ENCODE results near the gene SHC2. TPM values are rescaled to one million over a fixed set of nuclear protein-coding genes. Genes with fewer than 3 reads are reported as not detected.
A peak's percentile ranks its signal among the peaks of the same experiment; 100 is the strongest.

The SHC2 gene
- total RNA-seq, 3 donors from 2014 or later, result 8.3 to 40.6 (median 21.8) TPM

GRCh38 chr19:506404-507285 is 45.8 kb upstream of the SHC2 start:
- Histone ChIP-seq H3K36me3 (no peaks in the 10 kb centered on the region), H3K27ac (peak overlapping the region; percentile 91 to 95), H3K4me1 (peaks cover 5 to 6% of the 10 kb centered on the region in 2 donors), H3K4me3 (peak overlapping the region; percentile 91 to 100 (median 96)), H3K9me3 (no peaks in the 10 kb centered on the region), H3K27me3 (no peaks in the 10 kb centered on the region)
- TF ChIP-seq POLR2AphosphoS5 (IDR thresholded peaks at IDR 0.05) (no peak), CTCF (IDR thresholded peaks at IDR 0.05) (peak; percentile 97 to 99 (median 97))
- peak; percentile 84 to 100 for DNase-seq (ENCODE audit: low spot score in 2 of 2)
- intact Hi-C loops (cut with DNase I; ENCODE audit: low total_unique reads), result no loop called here

GRCh38 chr19:504616-505015 is 43.8 kb upstream of the SHC2 start:
- intact Hi-C loops (cut with DNase I; ENCODE audit: low total_unique reads), result no loop called here
- H3K36me3 ChIP-seq, result no peaks in the 10 kb centered on the region
- TF ChIP-seq POLR2A (IDR thresholded peaks at IDR 0.05) (no peak), POLR2AphosphoS5 (IDR thresholded peaks at IDR 0.05) (no peak)
- peaks cover 0 to 5% of the 10 kb centered on the region in 2 donors for H3K27me3 ChIP-seq
- no peak for DNase-seq (ENCODE audit: low spot score in 2 of 2)
- H3K27ac ChIP-seq, result no peak overlapping the region
- H3K4me1 ChIP-seq, result peaks cover 0 to 6% of the 10 kb centered on the region in 2 donors
- H3K9me3 ChIP-seq, result no peaks in the 10 kb centered on the region
- H3K4me3 ChIP-seq, result no peak overlapping the region

- H3K36me3 ChIP-seq, result no peaks in the 10 kb centered on the region
- DNase-seq (ENCODE audit: low spot score in 2 of 2), result no peak
- intact Hi-C loops (cut with DNase I; ENCODE audit: low total_unique reads), result no loop called here
- TF ChIP-seq POLR2A (IDR thresholded peaks at IDR 0.05), result no peak
- TF ChIP-seq POLR2AphosphoS5 (IDR thresholded peaks at IDR 0.05), result no peak
- no peak for TF ChIP-seq CTCF (IDR thresholded peaks at IDR 0.05)
- H3K27me3 ChIP-seq, result peaks cover 7 to 30% of the 10 kb centered on the region in 2 donors
- H3K9me3 ChIP-seq, result no peaks in the 10 kb centered on the region
- H3K4me1 ChIP-seq, result peaks cover 0 to 7% of the 10 kb centered on the region in 2 donors
- no peak overlapping the region for H3K27ac ChIP-seq
- H3K4me3 ChIP-seq, result no peak overlapping the region
Measured at GRCh38 chr19:501646-502045, 40.8 kb upstream of the SHC2 start.

DNA sequence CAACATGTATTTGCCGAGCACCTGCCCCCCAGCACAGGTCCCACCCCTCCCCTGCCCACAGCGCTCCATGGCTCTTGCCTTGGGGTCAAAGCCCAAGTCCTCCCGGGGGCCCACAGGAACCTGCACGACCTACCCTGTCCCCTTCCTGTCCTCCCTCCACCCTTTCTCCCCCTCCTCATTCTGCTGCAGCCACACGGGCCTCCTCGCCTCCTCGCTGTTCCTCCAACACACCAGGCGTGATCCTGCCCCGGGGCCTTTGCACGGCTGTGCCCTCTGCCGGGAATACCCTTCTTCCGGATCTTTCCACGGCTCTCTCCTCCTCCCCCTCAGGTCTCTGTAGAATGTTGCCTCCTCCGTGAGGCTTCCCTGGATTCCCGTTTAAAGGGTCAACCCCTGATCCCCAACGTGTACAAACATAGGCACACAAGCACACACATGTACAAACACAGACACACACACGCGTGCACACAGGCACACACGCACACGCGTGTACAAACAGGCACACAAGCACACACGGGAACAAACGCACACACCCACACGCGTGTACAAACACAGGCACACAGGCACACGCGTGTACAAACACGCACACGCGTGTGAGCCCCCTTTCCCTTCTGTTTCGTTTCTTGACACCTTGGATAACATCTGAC is 38.3 kb upstream of the SHC2 start:
- Histone ChIP-seq H3K4me3 (no peak overlapping the region), H3K36me3 (no peaks in the 10 kb centered on the region), H3K9me3 (no peaks in the 10 kb centered on the region), H3K4me1 (peaks cover 0 to 3% of the 10 kb centered on the region in 2 donors), H3K27me3 (peaks cover 12 to 35% of the 10 kb centered on the region in 2 donors), H3K27ac (no peak overlapping the region)
- DNase-seq (ENCODE audit: low spot score in 2 of 2), result no peak
- TF ChIP-seq POLR2AphosphoS5 (IDR thresholded peaks at IDR 0.05) (no peak), POLR2A (IDR thresholded peaks at IDR 0.05) (no peak), CTCF (IDR thresholded peaks at IDR 0.05) (no peak)
- intact Hi-C loops (cut with DNase I; ENCODE audit: low total_unique reads), result no loop called here

- Histone ChIP-seq H3K27ac (no peak overlapping the region), H3K27me3 (peaks cover 12 to 35% of the 10 kb centered on the region in 2 donors)
- intact Hi-C loops (cut with DNase I; ENCODE audit: low total_unique reads), result no loop called here
Measured at GRCh38 chr19:498511-498891, 37.7 kb upstream of the SHC2 start.

More at GRCh38 chr19:498511-498891, 37.7 kb upstream of the SHC2 start:
- Histone ChIP-seq H3K4me1 (peaks cover 0 to 3% of the 10 kb centered on the region in 2 donors), H3K9me3 (no peaks in the 10 kb centered on the region), H3K36me3 (no peaks in the 10 kb centered on the region), H3K4me3 (no peak overlapping the region)
- no peak for DNase-seq (ENCODE audit: low spot score in 2 of 2)
- TF ChIP-seq POLR2AphosphoS5 (IDR thresholded peaks at IDR 0.05) (no peak), CTCF (IDR thresholded peaks at IDR 0.05) (no peak), POLR2A (IDR thresholded peaks at IDR 0.05) (no peak)
